Tibial artery (tissue), 4 donors: ENCODE measurements around the gene RBP2.

ENCODE experiments used
- DNase-seq, 2 donors: peaks; one replicate each; pipeline ENCODE4 v3.0.0-alpha.2; 2019
- H3K27ac ChIP-seq, 2 donors: fragments of 200-600 bp; sonication (generic) in 1 of 2; 1 replicate in 1 of 2; 2 replicates in 1 of 2; pipeline ENCODE4 v1.5.1; 2018 to 2019; ENCODE audit warnings: mild to moderate bottlenecking in 1 of 2
- H3K27me3 ChIP-seq, 2 donors: fragments of 200-600 bp; sonication (generic) in 1 of 2; one replicate each; pipeline versions ENCODE4 v1.5.1 to v1.6.0; 2016 to 2019
- H3K36me3 ChIP-seq, 3 donors: fragments of 200-600 bp; sonication (generic) in 2 of 3; one replicate each; pipeline ENCODE4 v1.5.1; 2016 to 2019; ENCODE audit warnings: mild to moderate bottlenecking in 2 of 3
- H3K4me1 ChIP-seq, 4 donors: fragments of 200-600 bp; sonication (generic) in 2 of 4; 1 replicate in 3 of 4; 2 replicates in 1 of 4; pipeline ENCODE4 v1.5.1; 2016 to 2019
- H3K4me3 ChIP-seq, 2 donors: fragments of 200-600 bp; sonication (generic) in 1 of 2; 1 replicate in 1 of 2; 2 replicates in 1 of 2; pipeline ENCODE4 v1.5.1; 2018 to 2019; ENCODE audit warnings: mild to moderate bottlenecking in 2 of 2
- H3K9me3 ChIP-seq, 3 donors: fragments of 200-600 bp; sonication (generic) in 1 of 3; one replicate each; pipeline ENCODE4 v1.5.1; 2016 to 2019
- intact Hi-C: fragments of 100-400 bp; cut with DNase I; formaldehyde crosslinking; loops from one replicate; pipeline ENCODE4 v1.15.0; 2023; ENCODE audit warnings: low total_unique reads
- TF ChIP-seq, protein P1 (sequence below), 2 experiments: fragments of 200-600 bp in 1 of 2; fragments of 450-650 bp in 1 of 2; IDR thresholded peaks; one replicate each; pipeline ENCODE4 v1.5.1; 2017 to 2019; ENCODE audit warnings: antibody characterized with exemption in 2 of 2, mild to moderate bottlenecking in 1 of 2, moderate library complexity in 1 of 2

Gene RBP2

DNA sequence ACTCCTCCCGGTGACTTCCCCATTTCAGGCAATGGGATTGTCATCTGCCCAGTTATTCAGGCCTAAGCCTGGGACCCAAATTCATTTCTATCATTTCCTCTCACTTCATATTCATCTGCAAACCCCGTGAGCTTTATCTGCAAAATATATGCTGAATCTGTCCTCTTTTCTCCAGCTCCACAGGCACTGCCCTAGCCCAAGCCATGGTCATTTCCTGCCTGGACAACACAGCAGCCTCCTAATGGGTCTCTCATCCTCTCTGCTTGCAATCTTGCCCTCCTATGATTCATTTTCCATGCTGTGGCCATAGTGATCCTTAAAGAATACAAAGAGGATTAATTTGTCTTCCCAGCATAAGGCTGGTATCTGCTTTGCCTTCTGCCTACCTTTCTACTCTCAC, 6.1 kb downstream of the RBP2 start:
- no peak for DNase-seq
- Histone ChIP-seq H3K4me3 (no peak overlapping the region), H3K27ac (no peak overlapping the region), H3K9me3 (no peaks in the 10 kb centered on the region), H3K36me3 (no peaks in the 10 kb centered on the region), H3K4me1 (no peaks in the 10 kb centered on the region), H3K27me3 (no peaks in the 10 kb centered on the region)
- TF ChIP-seq, protein P1, sequence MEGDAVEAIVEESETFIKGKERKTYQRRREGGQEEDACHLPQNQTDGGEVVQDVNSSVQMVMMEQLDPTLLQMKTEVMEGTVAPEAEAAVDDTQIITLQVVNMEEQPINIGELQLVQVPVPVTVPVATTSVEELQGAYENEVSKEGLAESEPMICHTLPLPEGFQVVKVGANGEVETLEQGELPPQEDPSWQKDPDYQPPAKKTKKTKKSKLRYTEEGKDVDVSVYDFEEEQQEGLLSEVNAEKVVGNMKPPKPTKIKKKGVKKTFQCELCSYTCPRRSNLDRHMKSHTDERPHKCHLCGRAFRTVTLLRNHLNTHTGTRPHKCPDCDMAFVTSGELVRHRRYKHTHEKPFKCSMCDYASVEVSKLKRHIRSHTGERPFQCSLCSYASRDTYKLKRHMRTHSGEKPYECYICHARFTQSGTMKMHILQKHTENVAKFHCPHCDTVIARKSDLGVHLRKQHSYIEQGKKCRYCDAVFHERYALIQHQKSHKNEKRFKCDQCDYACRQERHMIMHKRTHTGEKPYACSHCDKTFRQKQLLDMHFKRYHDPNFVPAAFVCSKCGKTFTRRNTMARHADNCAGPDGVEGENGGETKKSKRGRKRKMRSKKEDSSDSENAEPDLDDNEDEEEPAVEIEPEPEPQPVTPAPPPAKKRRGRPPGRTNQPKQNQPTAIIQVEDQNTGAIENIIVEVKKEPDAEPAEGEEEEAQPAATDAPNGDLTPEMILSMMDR (IDR thresholded peaks at IDR 0.05) = no peak
- intact Hi-C loops = no loop called here

GRCh38 chr3:139468399-139468798, 7.9 kb downstream of the RBP2 start:
- no peak overlapping the region for H3K27ac ChIP-seq
- intact Hi-C loops = no loop called here
- H3K4me3 ChIP-seq = no peak overlapping the region
- TF ChIP-seq, protein P1 (IDR thresholded peaks at IDR 0.05) = no peak
- no peak for DNase-seq
- no peaks in the 10 kb centered on the region for H3K4me1 ChIP-seq
- no peaks in the 10 kb centered on the region for H3K36me3 ChIP-seq
- H3K9me3 ChIP-seq = no peaks in the 10 kb centered on the region
- H3K27me3 ChIP-seq = no peaks in the 10 kb centered on the region

DNA sequence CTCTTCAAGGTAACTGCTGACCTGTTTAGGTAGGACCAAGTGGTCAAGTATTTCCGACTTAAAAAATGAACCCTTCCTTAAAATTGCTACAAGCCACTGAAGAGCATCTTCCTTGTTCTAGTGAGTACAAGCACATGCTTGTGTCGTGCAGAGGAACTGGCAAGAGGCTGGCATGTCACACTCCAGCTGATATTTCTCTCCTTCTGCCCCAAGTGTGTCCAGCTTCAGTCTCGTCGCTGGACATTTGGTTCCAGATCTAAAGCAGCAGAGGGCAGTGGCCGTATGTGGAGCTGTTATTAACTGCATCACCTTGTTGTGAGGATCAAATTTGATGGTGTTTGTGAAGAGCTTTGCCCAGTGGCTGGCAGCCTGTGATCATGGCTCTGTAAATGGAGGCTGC, 10.0 kb downstream of the RBP2 start:
- Histone ChIP-seq H3K27ac (no peak overlapping the region), H3K36me3 (no peaks in the 10 kb centered on the region), H3K4me3 (no peak overlapping the region), H3K4me1 (no peaks in the 10 kb centered on the region), H3K9me3 (no peaks in the 10 kb centered on the region), H3K27me3 (no peaks in the 10 kb centered on the region)
- TF ChIP-seq, protein P1 (IDR thresholded peaks at IDR 0.05) = no peak
- intact Hi-C loops = no loop called here
- DNase-seq = no peak

DNA sequence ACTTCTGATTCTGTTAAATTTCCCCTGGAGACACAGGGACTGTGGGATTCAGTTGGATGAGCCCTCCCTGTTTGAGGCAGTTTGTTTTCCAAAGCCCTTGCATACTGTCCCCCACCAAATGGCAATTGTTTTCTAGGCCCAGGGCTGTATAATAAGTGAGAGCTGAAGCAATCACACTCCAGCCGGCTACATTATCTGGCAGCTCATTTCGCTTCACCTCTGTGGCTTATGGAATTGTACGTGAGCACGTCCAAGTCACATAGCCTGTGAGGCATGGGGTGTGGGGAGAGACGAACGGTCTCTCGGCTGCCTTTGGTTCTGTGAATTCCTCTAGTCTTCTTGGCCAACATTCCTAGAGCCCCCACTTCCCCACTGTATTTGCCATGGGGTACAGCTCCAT, 10.7 kb downstream of the RBP2 start:
- no peaks in the 10 kb centered on the region for H3K27me3 ChIP-seq
- H3K36me3 ChIP-seq = no peaks in the 10 kb centered on the region
- intact Hi-C loops = no loop called here
- no peaks in the 10 kb centered on the region for H3K9me3 ChIP-seq
- DNase-seq = no peak
- TF ChIP-seq, protein P1 (IDR thresholded peaks at IDR 0.05) = no peak
- no peak overlapping the region for H3K27ac ChIP-seq
- H3K4me3 ChIP-seq = no peak overlapping the region
- H3K4me1 ChIP-seq = no peaks in the 10 kb centered on the region

DNA sequence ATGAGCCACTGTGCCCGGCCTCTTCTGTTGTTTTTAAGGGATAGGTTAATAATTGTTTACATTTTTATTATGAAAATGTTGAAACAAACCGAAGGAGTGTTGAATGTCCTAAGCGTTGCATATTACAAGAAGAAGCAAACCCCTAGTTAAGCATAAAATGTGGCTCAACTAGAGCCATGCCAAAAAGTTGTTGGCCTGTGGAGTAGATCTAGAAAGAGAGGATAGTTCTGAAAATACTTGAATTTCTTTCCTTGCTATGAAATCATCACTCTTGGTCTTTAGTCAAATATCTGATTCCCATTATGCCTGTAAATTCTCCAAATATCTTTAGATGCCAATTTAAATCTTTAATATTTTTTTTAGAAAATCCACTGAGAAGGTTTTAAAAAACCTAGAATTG, 12.8 kb downstream of the RBP2 start:
- Histone ChIP-seq H3K36me3 (no peaks in the 10 kb centered on the region), H3K27ac (no peak overlapping the region), H3K4me3 (no peak overlapping the region), H3K4me1 (peaks cover 0 to 3% (median 0%) of the 10 kb centered on the region in 4 donors), H3K27me3 (no peaks in the 10 kb centered on the region), H3K9me3 (no peaks in the 10 kb centered on the region)
- intact Hi-C loops = no loop called here
- TF ChIP-seq, protein P1 (IDR thresholded peaks at IDR 0.05) = no peak
- no peak for DNase-seq

DNA sequence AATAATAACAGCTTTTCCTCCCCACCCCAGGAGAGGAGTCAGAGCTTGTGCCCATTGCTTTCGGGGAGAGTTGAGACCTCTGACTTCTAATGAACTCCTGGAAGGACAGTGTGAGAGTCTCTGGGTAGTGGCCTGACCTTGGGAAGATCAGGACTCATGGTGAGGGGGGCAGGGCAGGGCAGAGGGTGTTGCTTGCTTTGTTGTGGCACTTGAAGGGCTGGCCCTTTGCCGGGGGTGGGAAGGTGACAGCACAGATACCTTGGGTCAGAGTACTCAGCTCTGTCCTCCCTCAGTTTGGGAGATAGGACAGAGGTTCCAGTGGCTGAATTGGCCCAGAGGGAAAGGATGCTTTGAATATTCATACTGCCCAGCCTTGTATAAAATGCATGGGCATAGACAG, 15.8 kb downstream of the RBP2 start:
- intact Hi-C loops = no loop called here
- no peaks in the 10 kb centered on the region for H3K36me3 ChIP-seq
- no peaks in the 10 kb centered on the region for H3K27me3 ChIP-seq

More for the DNA sequence above, 15.8 kb downstream of the RBP2 start:
- no peak for DNase-seq
- TF ChIP-seq, protein P1 (IDR thresholded peaks at IDR 0.05) = no peak
- no peak overlapping the region for H3K27ac ChIP-seq
- H3K9me3 ChIP-seq = no peaks in the 10 kb centered on the region
- H3K4me1 ChIP-seq = peaks cover 0 to 3% (median 0%) of the 10 kb centered on the region in 4 donors
- no peak overlapping the region for H3K4me3 ChIP-seq
